Heart left ventricle (tissue), 16 donors: ENCODE data around the gene C10orf62. TPM values are rescaled to one million over a fixed set of nuclear protein-coding genes. Genes with fewer than 3 reads are reported as not detected.

Experiments used
- ATAC-seq, 4 donors: fragments of 200-7000 bp; cut with Tn5 transposase; one replicate each; pipeline ENCODE4 v1.9.1; 2020 to 2022; ENCODE audit warnings: moderate library complexity in 4 of 4, mild to moderate bottlenecking in 3 of 4, moderate number of reproducible peaks in 1 of 4
- DNase-seq, 5 donors: peaks; one replicate each; pipeline ENCODE4 v3.0.0-alpha.2; 2020
- H3K27ac ChIP-seq, 12 donors: fragments of 200-600 bp; sonication (generic) in 4 of 12; one replicate each; pipeline versions ENCODE4 v1.5.0 to v1.8.0; 2016 to 2022; ENCODE audit warnings: mild to moderate bottlenecking in 2 of 12
- H3K27me3 ChIP-seq, 9 donors: fragments of 200-600 bp; sonication (generic) in 2 of 9; one replicate each; pipeline versions ENCODE4 v1.5.1 to v1.8.0; 2016 to 2022; ENCODE audit warnings: mild to moderate bottlenecking in 3 of 9
- H3K36me3 ChIP-seq, 9 donors: fragments of 200-600 bp; sonication (generic) in 2 of 9; one replicate each; pipeline versions ENCODE4 v1.5.0 to v1.8.0; 2018 to 2022; ENCODE audit warnings: mild to moderate bottlenecking in 2 of 9
- H3K4me1 ChIP-seq, 12 donors: fragments of 200-600 bp; sonication (generic) in 4 of 12; one replicate each; pipeline versions ENCODE4 v1.5.0 to v1.8.0; 2016 to 2022; ENCODE audit warnings: mild to moderate bottlenecking in 3 of 12
- H3K4me3 ChIP-seq, 12 donors: fragments of 200-600 bp; sonication (generic) in 4 of 12; one replicate each; pipeline versions ENCODE4 v1.5.0 to v1.8.0; 2017 to 2022; ENCODE audit warnings: mild to moderate bottlenecking in 9 of 12, moderate library complexity in 4 of 12
- H3K9me3 ChIP-seq, 12 donors: fragments of 200-600 bp; sonication (generic) in 4 of 12; one replicate each; pipeline versions ENCODE4 v1.5.0 to v1.8.0; 2016 to 2022; ENCODE audit warnings: mild to moderate bottlenecking in 1 of 12
- CTCF ChIP-seq, 12 donors: fragments of 200-600 bp; sonication (generic) in 4 of 12; IDR thresholded peaks; one replicate each; pipeline versions ENCODE4 v1.5.0 to v1.8.0; 2018 to 2022; ENCODE audit warnings: antibody characterized with exemption in 12 of 12, mild to moderate bottlenecking in 5 of 12
- POLR2A ChIP-seq, 2 donors: fragments of 450-650 bp; IDR thresholded peaks; one replicate each; pipeline ENCODE4 v1.6.1; 2017; ENCODE audit warnings: antibody characterized with exemption in 2 of 2, mild to moderate bottlenecking in 2 of 2, moderate library complexity in 2 of 2
- WGBS, 4 donors: extraction: QIAGEN DNeasy Blood & Tissue Kit in 2 of 4; methylation state at CpG; one replicate each; pipeline versions ENCODE4 v1.1.5 to v1.1.7; 2013 to 2018; 5-methylcytosine and 5-hydroxymethylcytosine counted together
- intact Hi-C, 10 donors: fragments of 100-400 bp; cut with DNase I; formaldehyde crosslinking; loops; one replicate each; pipeline versions ENCODE4 v1.11.1 to v1.14.2; 2022
- polyA plus RNA-seq, 2 donors: library from polyadenylated mRNA; stranded (reverse); fragments of 200-250 nt; gene quantifications; one replicate each; pipeline ENCODE4 v1.2.3, GENCODE V29; 2013
- total RNA-seq, 9 donors: library from RNA; depleted of rRNA in 2 of 9; stranded (reverse); fragments of >200 nt in 2 of 9; fragmentation: NEBNext Ultra II Directional in 3 of 9; extraction: Animal tissue kit (Norgen Biotek cat#: 25700) in 3 of 9; gene quantifications; one replicate each; pipeline versions ENCODE4 v1.1.0 to v1.2.4, GENCODE V29; 2016 to 2023
- donor health status: ischemic (EF 13 %, LVEDD 7.1; RV severe dilation, severe dysfunction).
- donor health status: healthy with polysubstance abuse.
- donor health status: DM: no; HTN: yes; CAD: no.
- donor health status: DM: no; HTN: no; CAD: no.
- donor health status: ischemic (EF 25% LVEDD 6.9; RV normal size, moderate dysfunction).
- donor health status: ischemic (EF 25% LVEDD 5.7; RV mildly dilated, moderate dysfunction).
- donor health status: healthy.
- donor health status: DM: yes; HTN: yes; CAD: no.
- donor health status: ischemic (EF 35%, LVEDD 5.7; RV mildly dilated, moderate dysfunction).
- donor health status: nonischemic (EF 11% LVEDD 7.7; RV severe dilation, severe dysfunction).
- donor health status: DM: yes; HTN: yes; CAD: no.
- donor health status: PGD.
- donor health status: ischemic (EF 29% LVEDD 5.4; RV normal size, mild dysfunction).
- donor health status: nonischemic (EF 23%, LVEDD 6.1; RV moderate dilation, normal function).

The C10orf62 gene
- total and polyA plus RNA-seq, 11 donors: 0.24 to 2.1 (median 0.65) TPM

GRCh38 chr10:97543025-97543546 is 46.4 kb upstream of the C10orf62 start:
- peak; percentile 78 to 92 (median 88) for ATAC-seq
- 38 to 46% (median 45%) methylated on average over 10 of the region's 10 CpGs for WGBS, 4 donors
- TF ChIP-seq CTCF (IDR thresholded peaks at IDR 0.05): no peak
- TF ChIP-seq POLR2A (IDR thresholded peaks at IDR 0.05): peak in 1 of 2 donors; percentile 31
- intact Hi-C loops: loop anchor here in 3 of 10 donors (1.0 to 10.0 kb wide), 4 partner anchors 18 to 48 kb away; partner anchors contain the start of genes MMS19 (in 3 of the 3) and UBTD1 (in 3 of the 3)
- no peak overlapping the region for H3K4me3 ChIP-seq
- no peaks in the 10 kb centered on the region for H3K36me3 ChIP-seq
- H3K9me3 ChIP-seq: no peaks in the 10 kb centered on the region
- peak; percentile 83 to 94 (median 88) for DNase-seq
- peak overlapping the region; percentile 77 to 97 (median 88) for H3K27ac ChIP-seq
- H3K4me1 ChIP-seq: peaks cover 0 to 75% (median 57%) of the 10 kb centered on the region in 12 donors
- H3K27me3 ChIP-seq: no peaks in the 10 kb centered on the region

- Histone ChIP-seq H3K36me3 (no peaks in the 10 kb centered on the region), H3K9me3 (no peaks in the 10 kb centered on the region), H3K4me1 (peaks cover 0 to 72% (median 60%) of the 10 kb centered on the region in 12 donors), H3K4me3 (no peak overlapping the region), H3K27me3 (no peaks in the 10 kb centered on the region), H3K27ac (peak overlapping the region in 2 of 12 donors; percentile 32 to 47)
- intact Hi-C loops: loop anchor here in 2 of 10 donors (1.0 to 10.0 kb wide), 2 partner anchors 26 to 52 kb away; partner anchors contain the start of genes MMS19 (in 1 of the 2) and UBTD1 (in 1 of the 2)
- WGBS, 4 donors: 62 to 86% (median 72%) methylated on average over 18 of the region's 18 CpGs
- no peak for ATAC-seq
- no peak for TF ChIP-seq POLR2A (IDR thresholded peaks at IDR 0.05)
- no peak for TF ChIP-seq CTCF (IDR thresholded peaks at IDR 0.05)
- DNase-seq: no peak
Observed at GRCh38 chr10:97546456-97547270, 42.9 kb upstream of the C10orf62 start.

- Histone ChIP-seq H3K9me3 (no peaks in the 10 kb centered on the region), H3K4me1 (peaks cover 0 to 67% (median 54%) of the 10 kb centered on the region in 12 donors), H3K36me3 (no peaks in the 10 kb centered on the region), H3K27me3 (no peaks in the 10 kb centered on the region), H3K27ac (peak overlapping the region in 2 of 12 donors; percentile 32 to 47), H3K4me3 (no peak overlapping the region)
- no peak for ATAC-seq
- intact Hi-C loops: loop anchor here in 2 of 10 donors (1.0 to 10.0 kb wide), 2 partner anchors 27 to 52 kb away; partner anchors contain the start of genes MMS19 (in 1 of the 2) and UBTD1 (in 1 of the 2)
- 68 to 76% (median 74%) methylated on average over 4 of the region's 4 CpGs for WGBS, 4 donors
- no peak for DNase-seq
- TF ChIP-seq POLR2A (IDR thresholded peaks at IDR 0.05) (no peak), CTCF (IDR thresholded peaks at IDR 0.05) (no peak)
Observed at GRCh38 chr10:97547271-97547600, 42.3 kb upstream of the C10orf62 start.

- intact Hi-C loops: loop anchor here in 2 of 10 donors (1.0 to 10.0 kb wide), 2 partner anchors 28 to 53 kb away; partner anchors contain the start of genes MMS19 (in 1 of the 2) and UBTD1 (in 1 of the 2)
- H3K27ac ChIP-seq: peak overlapping the region in 5 of 12 donors; percentile 1 to 47 (median 19)
- H3K27me3 ChIP-seq: no peaks in the 10 kb centered on the region
- peaks cover 0 to 61% (median 47%) of the 10 kb centered on the region in 12 donors for H3K4me1 ChIP-seq
- no peak overlapping the region for H3K4me3 ChIP-seq
- WGBS, 4 donors: 41 to 48% (median 43%) methylated on average over 4 of the region's 4 CpGs
- DNase-seq (no peak), ATAC-seq (peak; percentile 17 to 60 (median 52))
- no peaks in the 10 kb centered on the region for H3K9me3 ChIP-seq
- TF ChIP-seq CTCF (IDR thresholded peaks at IDR 0.05): no peak
- no peak for TF ChIP-seq POLR2A (IDR thresholded peaks at IDR 0.05)
- H3K36me3 ChIP-seq: no peaks in the 10 kb centered on the region
Observed at GRCh38 chr10:97547962-97548361, 41.6 kb upstream of the C10orf62 start.
